ENCODE results near the gene HMGB3.
"Not testable (repeated sequence)": the region's sequence is repeated elsewhere in the genome, so short reads cannot be mapped to it uniquely, and the experiment has no call there.

The HMGB3 gene

GRCh38 chrX:150980186-150980585 is 2.9 kb upstream of the HMGB3 start:
- no peak for DNase-seq

- DNase-seq = no peak
These were observed 2.4 kb upstream of the HMGB3 start for GRCh38 chrX:150980711-150981110.

- DNase-seq = no peak
These were observed 824 bp upstream of the HMGB3 start for GRCh38 chrX:150982235-150982787.

GRCh38 chrX:150983521-150984168 is 510 bp downstream of the HMGB3 start:
- DNase-seq = no peak

- DNase-seq = no peak
These were observed 1.2 kb downstream of the HMGB3 start for GRCh38 chrX:150984169-150984824.

- not testable (repeated sequence) for DNase-seq
These were observed 4.6 kb downstream of the HMGB3 start for GRCh38 chrX:150987687-150988086.

GRCh38 chrX:150989420-150989819 is 6.3 kb downstream of the HMGB3 start:
- no peak for DNase-seq

GRCh38 chrX:150990910-150991309 is 7.8 kb downstream of the HMGB3 start:
- no peak for DNase-seq

GRCh38 chrX:151000861-151001331 is 17.8 kb downstream of the HMGB3 start:
- no peak for DNase-seq

GRCh38 chrX:151004085-151004484 is 20.9 kb downstream of the HMGB3 start:
- DNase-seq = no peak

- DNase-seq = no peak
These were observed 23.4 kb downstream of the HMGB3 start for GRCh38 chrX:151006410-151007109.

GRCh38 chrX:151009582-151009981 is 26.4 kb downstream of the HMGB3 start:
- no peak for DNase-seq

- no peak for DNase-seq
These were observed 30.1 kb downstream of the HMGB3 start for GRCh38 chrX:151013164-151013743.

GRCh38 chrX:151015684-151016083 is 32.5 kb downstream of the HMGB3 start:
- DNase-seq = no peak

- DNase-seq = no peak
These were observed 36.7 kb downstream of the HMGB3 start for GRCh38 chrX:151019856-151020255.

- DNase-seq = no peak
These were observed 47.7 kb downstream of the HMGB3 start for GRCh38 chrX:151030845-151031244.

- no peak for DNase-seq
These were observed 48.3 kb downstream of the HMGB3 start for GRCh38 chrX:151031391-151031975.

GRCh38 chrX:151039351-151039750 is 56.2 kb downstream of the HMGB3 start:
- no peak for DNase-seq

Measured in cortex of kidney (tissue), 1 donor.